T-cell (primary cell): ENCODE measurements around the gene OTUD1. TPM values are rescaled to one million over a fixed set of nuclear protein-coding genes. Genes with fewer than 3 reads are reported as not detected.

Experiments used
- total RNA-seq, 35 experiments: library from RNA in 6 of 35; stranded (reverse) in 6 of 35; fragments of 120-200 nt in 1 of 35; gene quantifications; one replicate each; pipeline versions ENCODE4 v1.2.1 to v1.2.4 and lab custom pipeline; 2013 to 2026

The OTUD1 gene
- total RNA-seq, 5 donors from 2014 or later (not counting 1 experiment from before 2014, with no cell fraction given), result 23.0 to 55.8 (median 28.5) TPM

Other genes with a start within 250 kb of the OTUD1 start
- gene PTF1A, start 246.8 kb upstream of the OTUD1 start, total RNA-seq, result not detected
- gene C10orf67, start 94.3 kb upstream of the OTUD1 start, total RNA-seq, result under 1 TPM in 1 of 5 donors, not detected in 4; 0.13 TPM